Caco-2 (cell line): Measurements from ENCODE around the gene IRGM. TPM values are rescaled to one million over a fixed set of nuclear protein-coding genes. Genes with fewer than 3 reads are reported as not detected.
"Not testable (repeated sequence)": the region's sequence is repeated elsewhere in the genome, so short reads cannot be mapped to it uniquely, and the experiment has no call there.

Experiments used
- BruUV-seq: library from RNA; stranded (reverse); fragments of 400-500 nt; replicated peaks from 2 replicates; lab custom pipeline; 2021; lab: Mats Ljungman, UMichigan
- CTCF ChIA-PET: fragments of 300-600 bp; sonication (Branson Sonifier 250); formaldehyde crosslinking; loops from one replicate; lab custom pipeline; 2022; ENCODE audit warnings: antibody characterized with exemption; lab: Charles Lee
- POLR2A ChIA-PET: fragments of 300-600 bp; sonication (Branson Sonifier 250); formaldehyde crosslinking; loops from one replicate; lab custom pipeline; 2022; ENCODE audit warnings: antibody characterized with exemption; lab: Charles Lee
- DNase-seq, 2 experiments: peaks; one replicate each; pipeline versions ENCODE4 v3.0.0 to v3.0.0-alpha.2; 2020 to 2022
- H3K27me3 ChIP-seq: replicated peaks from 2 replicates; pipeline ENCODE4 v1.6.0; 2011; ENCODE audit warnings: low read length; ENCODE audit not compliant: control insufficient read depth, insufficient read depth
- H3K36me3 ChIP-seq: 2 replicates; pipeline ENCODE4 v1.5.1; 2011; ENCODE audit warnings: low read length; ENCODE audit not compliant: control insufficient read depth, insufficient read depth
- H3K4me1 ChIP-seq: fragments of 250-450 bp; sonication (Bioruptor Pico); 2 replicates; pipeline ENCODE4 v1.5.1; 2020; ENCODE audit warnings: mild to moderate bottlenecking
- H3K4me3 ChIP-seq: 2 replicates; pipeline ENCODE4 v1.5.1; 2011; ENCODE audit warnings: low read depth, mild to moderate bottlenecking, control low read depth, low read length
- H3K9me3 ChIP-seq: fragments of 250-450 bp; sonication (Bioruptor Pico); 2 replicates; pipeline ENCODE4 v1.5.1; 2020; ENCODE audit warnings: mild to moderate bottlenecking, moderate library complexity
- H3K27ac Mint-ChIP-seq: one replicate; pipeline ENCODE4 v1.8.0; 2022; ENCODE audit warnings: mixed read lengths; ENCODE audit not compliant: unreplicated experiment
- H3K27me3 Mint-ChIP-seq: one replicate; pipeline ENCODE4 v1.8.0; 2022; ENCODE audit warnings: mixed read lengths; ENCODE audit not compliant: insufficient read depth, unreplicated experiment
- H3K36me3 Mint-ChIP-seq: one replicate; pipeline ENCODE4 v1.8.0; 2022; ENCODE audit warnings: mild to moderate bottlenecking, mixed read lengths; ENCODE audit not compliant: insufficient read depth, unreplicated experiment
- H3K4me1 Mint-ChIP-seq: one replicate; pipeline ENCODE4 v1.8.0; 2022; ENCODE audit warnings: low read depth, mixed read lengths; ENCODE audit not compliant: unreplicated experiment
- H3K4me3 Mint-ChIP-seq: one replicate; pipeline ENCODE4 v1.8.0; 2022; ENCODE audit warnings: mild to moderate bottlenecking, moderate library complexity, mixed read lengths; ENCODE audit not compliant: unreplicated experiment
- H3K9me3 Mint-ChIP-seq: one replicate; pipeline ENCODE4 v1.8.0; 2022; ENCODE audit warnings: mixed read lengths; ENCODE audit not compliant: unreplicated experiment
- intact Hi-C: fragments of 100-400 bp; cut with micrococcal nuclease; formaldehyde crosslinking; loops from one replicate; pipeline ENCODE4 v1.10.0; 2022; ENCODE audit not compliant: unreplicated experiment
- total RNA-seq: library from RNA; stranded (reverse); gene quantifications from 2 replicates; pipeline ENCODE4 v1.2.3, GENCODE V29; 2022
- TF ChIP-seq, protein P1 (sequence below), 2 experiments: fragments of 200-600 bp in 1 of 2; IDR thresholded peaks; 1 replicate in 1 of 2; 2 replicates in 1 of 2; pipeline versions ENCODE4 v1.5.1 to v1.8.0; 2011 to 2022; ENCODE audit warnings: antibody characterized with exemption in 1 of 2, control low read depth in 1 of 2, inconsistent platforms in 1 of 2, low read depth in 1 of 2, low read length in 1 of 2, mild to moderate bottlenecking in 1 of 2, moderate library complexity in 1 of 2; ENCODE audit not compliant: insufficient read depth in 1 of 2, severe bottlenecking in 1 of 2, unreplicated experiment in 1 of 2

Gene IRGM
- total RNA-seq, 1 experiment from 2014 or later = 0.29 TPM

DNA sequence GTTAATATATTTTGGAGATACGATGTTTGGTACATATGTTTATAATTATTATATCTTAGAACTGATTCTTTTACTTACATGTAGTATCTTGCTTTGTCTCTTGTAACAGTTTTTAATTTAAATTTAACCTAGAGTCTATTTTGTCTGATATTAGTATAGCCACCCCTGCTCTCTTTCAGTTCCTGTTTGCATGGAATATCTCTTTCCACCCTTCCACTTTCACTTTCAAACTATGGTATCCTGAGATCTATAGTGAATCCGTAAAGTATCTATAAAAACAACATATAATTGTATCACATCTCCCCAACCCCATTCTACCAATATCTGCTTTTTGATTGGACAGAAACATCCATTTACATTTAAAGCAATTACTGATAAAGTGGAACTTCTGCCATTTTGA, 7.2 kb downstream of the IRGM start:
- DNase-seq = no peak
- H3K27me3 ChIP-seq = no peaks in the 10 kb centered on the region
- no peaks in the 10 kb centered on the region for H3K36me3 Mint-ChIP-seq
- peaks cover 16% of the 10 kb centered on the region for H3K27me3 Mint-ChIP-seq
- no peaks in the 10 kb centered on the region for H3K9me3 Mint-ChIP-seq
- no peak overlapping the region for H3K27ac Mint-ChIP-seq
- no TSS peak for BruUV-seq
- POLR2A ChIA-PET = no interaction called here
- no peak overlapping the region for H3K4me3 ChIP-seq
- intact Hi-C loops = no loop called here
- TF ChIP-seq, protein P1, sequence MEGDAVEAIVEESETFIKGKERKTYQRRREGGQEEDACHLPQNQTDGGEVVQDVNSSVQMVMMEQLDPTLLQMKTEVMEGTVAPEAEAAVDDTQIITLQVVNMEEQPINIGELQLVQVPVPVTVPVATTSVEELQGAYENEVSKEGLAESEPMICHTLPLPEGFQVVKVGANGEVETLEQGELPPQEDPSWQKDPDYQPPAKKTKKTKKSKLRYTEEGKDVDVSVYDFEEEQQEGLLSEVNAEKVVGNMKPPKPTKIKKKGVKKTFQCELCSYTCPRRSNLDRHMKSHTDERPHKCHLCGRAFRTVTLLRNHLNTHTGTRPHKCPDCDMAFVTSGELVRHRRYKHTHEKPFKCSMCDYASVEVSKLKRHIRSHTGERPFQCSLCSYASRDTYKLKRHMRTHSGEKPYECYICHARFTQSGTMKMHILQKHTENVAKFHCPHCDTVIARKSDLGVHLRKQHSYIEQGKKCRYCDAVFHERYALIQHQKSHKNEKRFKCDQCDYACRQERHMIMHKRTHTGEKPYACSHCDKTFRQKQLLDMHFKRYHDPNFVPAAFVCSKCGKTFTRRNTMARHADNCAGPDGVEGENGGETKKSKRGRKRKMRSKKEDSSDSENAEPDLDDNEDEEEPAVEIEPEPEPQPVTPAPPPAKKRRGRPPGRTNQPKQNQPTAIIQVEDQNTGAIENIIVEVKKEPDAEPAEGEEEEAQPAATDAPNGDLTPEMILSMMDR (IDR thresholded peaks at IDR 0.05; ENCODE audit: insufficient read depth in 1 of 2, low read depth in 1 of 2, low read length in 1 of 2, severe bottlenecking in 1 of 2, unreplicated experiment in 1 of 2) = no peak
- CTCF ChIA-PET = no interaction called here
- H3K9me3 ChIP-seq = no peaks in the 10 kb centered on the region
- no peaks in the 10 kb centered on the region for H3K4me1 ChIP-seq
- no peak overlapping the region for H3K4me3 Mint-ChIP-seq
- H3K4me1 Mint-ChIP-seq = no peaks in the 10 kb centered on the region
- H3K36me3 ChIP-seq = no peaks in the 10 kb centered on the region

DNA sequence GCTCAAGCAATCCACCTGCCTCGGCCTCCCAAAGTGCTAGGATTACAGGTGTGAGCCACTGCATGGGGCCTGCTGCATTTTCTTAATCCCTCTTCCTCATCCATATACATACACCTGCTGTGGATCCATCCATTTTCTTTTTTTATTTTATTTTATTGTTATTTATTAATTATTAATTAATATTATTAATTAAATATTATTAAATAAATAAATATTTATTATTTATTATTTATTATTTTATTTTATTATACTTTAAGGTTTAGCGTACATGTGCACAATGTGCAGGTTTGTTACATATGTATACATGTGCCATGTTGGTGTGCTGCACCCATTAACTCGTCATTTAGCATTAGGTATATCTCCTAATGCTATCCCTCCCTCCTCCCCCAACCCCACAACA, 10.4 kb downstream of the IRGM start:
- DNase-seq, H3K4me3 ChIP-seq, H3K9me3 Mint-ChIP-seq, H3K27ac Mint-ChIP-seq, H3K27me3 ChIP-seq, H3K4me1 ChIP-seq, H3K4me3 Mint-ChIP-seq, H3K4me1 Mint-ChIP-seq, CTCF ChIA-PET, intact Hi-C loops, H3K36me3 Mint-ChIP-seq, BruUV-seq, H3K9me3 ChIP-seq, H3K36me3 ChIP-seq, POLR2A ChIA-PET: not testable (repeated sequence)
- peaks cover 16% of the 10 kb centered on the region for H3K27me3 Mint-ChIP-seq

DNA sequence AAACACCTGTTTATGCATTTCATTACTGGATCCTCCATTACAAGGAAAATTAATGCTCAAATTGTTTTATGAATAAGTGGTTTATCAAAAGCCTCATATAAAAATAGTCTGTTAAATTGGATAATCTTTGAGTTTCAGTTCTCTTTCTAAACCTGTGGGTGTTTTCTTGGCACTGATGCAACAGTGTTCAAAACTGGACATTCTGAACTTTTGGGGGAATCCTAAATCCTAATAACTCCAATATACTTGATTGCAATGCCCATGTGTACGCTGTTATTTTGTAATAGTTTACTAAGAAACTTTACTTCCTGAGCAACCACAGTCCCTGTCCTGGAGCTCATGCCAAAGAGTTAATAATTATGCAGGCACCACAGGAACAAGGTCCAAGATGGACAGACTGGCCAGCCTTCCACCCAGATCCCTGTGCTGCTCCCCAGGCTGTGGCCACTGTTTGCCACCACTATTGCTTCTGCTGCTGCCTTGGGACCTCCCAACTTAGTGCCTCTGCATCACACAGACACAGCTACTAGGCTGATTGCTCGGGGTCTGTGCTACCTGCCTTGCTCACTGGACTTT, 14.0 kb downstream of the IRGM start:
- POLR2A ChIA-PET = no interaction called here
- H3K9me3 Mint-ChIP-seq = peaks cover 18% of the 10 kb centered on the region
- no peak overlapping the region for H3K27ac Mint-ChIP-seq

More for the DNA sequence above, 14.0 kb downstream of the IRGM start:
- H3K4me1 ChIP-seq = no peaks in the 10 kb centered on the region
- Mint-ChIP-seq H3K27me3 (peaks cover 6% of the 10 kb centered on the region), H3K36me3 (no peaks in the 10 kb centered on the region), H3K4me1 (no peaks in the 10 kb centered on the region), H3K4me3 (no peak overlapping the region)
- H3K4me3 ChIP-seq = no peak overlapping the region
- TF ChIP-seq, protein P1 (IDR thresholded peaks at IDR 0.05; ENCODE audit: insufficient read depth in 1 of 2, low read depth in 1 of 2, low read length in 1 of 2, severe bottlenecking in 1 of 2, unreplicated experiment in 1 of 2) = no peak
- BruUV-seq = no TSS peak
- no peaks in the 10 kb centered on the region for H3K36me3 ChIP-seq
- H3K27me3 ChIP-seq = no peaks in the 10 kb centered on the region
- CTCF ChIA-PET = no interaction called here
- intact Hi-C loops = no loop called here
- H3K9me3 ChIP-seq = peaks cover 7% of the 10 kb centered on the region; the same call in 1 of the 2 replicates
- no peak for DNase-seq
